Uterus (tissue), 4 donors: Measurements from ENCODE around the gene COASY. TPM values are rescaled to one million over a fixed set of nuclear protein-coding genes. Genes with fewer than 3 reads are reported as not detected.
"Not testable (repeated sequence)": the region's sequence is repeated elsewhere in the genome, so short reads cannot be mapped to it uniquely, and the experiment has no call there.

ENCODE experiments used
- DNase-seq, 2 donors: peaks; one replicate each; pipeline ENCODE4 v3.0.0-alpha.2; 2019 to 2020
- H3K27ac ChIP-seq, 2 donors: fragments of 200-600 bp; sonication (generic); 1 replicate in 1 of 2; 2 replicates in 1 of 2; pipeline ENCODE4 v1.5.1; 2016 to 2018
- H3K27me3 ChIP-seq, 2 donors: fragments of 200-600 bp; sonication (generic); one replicate each; pipeline ENCODE4 v1.5.1; 2018 to 2019; ENCODE audit warnings: control low read depth in 1 of 2
- H3K36me3 ChIP-seq, 2 donors: fragments of 200-600 bp; sonication (generic); one replicate each; pipeline ENCODE4 v1.5.1; 2019; ENCODE audit warnings: control low read depth in 1 of 2
- H3K4me1 ChIP-seq, 2 donors: fragments of 200-600 bp; sonication (generic); one replicate each; pipeline ENCODE4 v1.5.1; 2018 to 2019; ENCODE audit warnings: control low read depth in 1 of 2
- H3K4me3 ChIP-seq, 2 donors: fragments of 200-600 bp; sonication (generic); 1 replicate in 1 of 2; 2 replicates in 1 of 2; pipeline ENCODE4 v1.5.1; 2018 to 2019; ENCODE audit warnings: mild to moderate bottlenecking in 1 of 2
- H3K9me3 ChIP-seq, 2 donors: fragments of 200-600 bp; sonication (generic); one replicate each; pipeline ENCODE4 v1.5.1; 2019; ENCODE audit warnings: control low read depth in 1 of 2
- POLR2A ChIP-seq, 2 donors: fragments of 450-650 bp; IDR thresholded peaks; one replicate each; pipeline ENCODE4 v1.6.1; 2016; ENCODE audit warnings: antibody characterized with exemption in 2 of 2, mild to moderate bottlenecking in 1 of 2, moderate library complexity in 1 of 2
- intact Hi-C: fragments of 100-400 bp; cut with DNase I; formaldehyde crosslinking; loops from one replicate; pipeline ENCODE4 v1.15.1; 2023; ENCODE audit warnings: low total_unique reads
- total RNA-seq, 4 donors: library from RNA; depleted of rRNA in 3 of 4; stranded (reverse); fragments of >200 nt in 3 of 4; gene quantifications; one replicate each; pipeline versions ENCODE4 v1.1.0 to v1.2.4, GENCODE V29; 2014 to 2023
- TF ChIP-seq, protein P1 (sequence below), 4 experiments: fragments of 200-600 bp in 2 of 4; fragments of 450-650 bp in 2 of 4; sonication (generic) in 2 of 4; IDR thresholded peaks; one replicate each; pipeline ENCODE4 v1.5.1; 2016 to 2019; ENCODE audit warnings: antibody characterized with exemption in 4 of 4, mild to moderate bottlenecking in 2 of 4, moderate library complexity in 1 of 4
- donor health status: DM: yes; HTN: yes; CAD: no.

COASY gene
- total RNA-seq, 4 donors from 2014 or later = 2.6 to 42.6 (median 16.1) TPM

DNA sequence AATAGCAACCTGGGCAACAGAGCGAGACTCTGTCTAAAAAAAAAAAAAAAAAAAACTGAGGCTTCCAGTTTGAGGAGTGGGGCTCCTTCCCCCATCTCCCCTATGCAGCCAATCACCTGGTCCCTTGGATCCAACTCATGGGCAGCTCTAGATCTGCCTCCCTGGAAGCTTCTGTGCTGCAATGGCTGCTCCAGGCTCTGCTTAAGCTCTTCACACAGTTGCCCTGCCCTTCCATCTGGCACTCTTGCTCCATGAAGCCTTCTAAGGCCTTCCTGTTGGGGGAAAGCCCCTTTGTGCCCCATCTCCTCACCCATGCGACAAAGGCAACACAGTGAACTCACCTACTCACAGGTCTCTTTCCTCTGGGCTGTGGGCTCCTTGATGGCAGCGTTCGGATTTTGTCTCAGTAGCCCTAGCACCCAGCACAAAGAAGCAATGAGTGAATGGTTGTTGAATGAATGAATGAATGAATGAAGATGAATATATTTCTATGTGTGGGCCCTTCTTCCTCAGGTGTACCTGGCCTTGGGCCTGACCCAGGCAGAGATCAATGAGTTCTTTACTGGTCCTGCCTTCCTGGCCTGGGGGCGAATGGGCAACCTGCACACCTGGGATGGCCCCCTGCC is 24.0 kb upstream of the COASY start:
- H3K36me3 ChIP-seq = no peaks in the 10 kb centered on the region
- no peak overlapping the region for H3K4me3 ChIP-seq
- no peaks in the 10 kb centered on the region for H3K27me3 ChIP-seq
- intact Hi-C loops = no loop called here
- peaks cover 0 to 7% of the 10 kb centered on the region in 2 donors for H3K4me1 ChIP-seq
- no peak overlapping the region for H3K27ac ChIP-seq
- no peak for TF ChIP-seq POLR2A (IDR thresholded peaks at IDR 0.05)
- TF ChIP-seq, protein P1, sequence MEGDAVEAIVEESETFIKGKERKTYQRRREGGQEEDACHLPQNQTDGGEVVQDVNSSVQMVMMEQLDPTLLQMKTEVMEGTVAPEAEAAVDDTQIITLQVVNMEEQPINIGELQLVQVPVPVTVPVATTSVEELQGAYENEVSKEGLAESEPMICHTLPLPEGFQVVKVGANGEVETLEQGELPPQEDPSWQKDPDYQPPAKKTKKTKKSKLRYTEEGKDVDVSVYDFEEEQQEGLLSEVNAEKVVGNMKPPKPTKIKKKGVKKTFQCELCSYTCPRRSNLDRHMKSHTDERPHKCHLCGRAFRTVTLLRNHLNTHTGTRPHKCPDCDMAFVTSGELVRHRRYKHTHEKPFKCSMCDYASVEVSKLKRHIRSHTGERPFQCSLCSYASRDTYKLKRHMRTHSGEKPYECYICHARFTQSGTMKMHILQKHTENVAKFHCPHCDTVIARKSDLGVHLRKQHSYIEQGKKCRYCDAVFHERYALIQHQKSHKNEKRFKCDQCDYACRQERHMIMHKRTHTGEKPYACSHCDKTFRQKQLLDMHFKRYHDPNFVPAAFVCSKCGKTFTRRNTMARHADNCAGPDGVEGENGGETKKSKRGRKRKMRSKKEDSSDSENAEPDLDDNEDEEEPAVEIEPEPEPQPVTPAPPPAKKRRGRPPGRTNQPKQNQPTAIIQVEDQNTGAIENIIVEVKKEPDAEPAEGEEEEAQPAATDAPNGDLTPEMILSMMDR (IDR thresholded peaks at IDR 0.05) = no peak
- no peak for DNase-seq
- H3K9me3 ChIP-seq = no peaks in the 10 kb centered on the region

DNA sequence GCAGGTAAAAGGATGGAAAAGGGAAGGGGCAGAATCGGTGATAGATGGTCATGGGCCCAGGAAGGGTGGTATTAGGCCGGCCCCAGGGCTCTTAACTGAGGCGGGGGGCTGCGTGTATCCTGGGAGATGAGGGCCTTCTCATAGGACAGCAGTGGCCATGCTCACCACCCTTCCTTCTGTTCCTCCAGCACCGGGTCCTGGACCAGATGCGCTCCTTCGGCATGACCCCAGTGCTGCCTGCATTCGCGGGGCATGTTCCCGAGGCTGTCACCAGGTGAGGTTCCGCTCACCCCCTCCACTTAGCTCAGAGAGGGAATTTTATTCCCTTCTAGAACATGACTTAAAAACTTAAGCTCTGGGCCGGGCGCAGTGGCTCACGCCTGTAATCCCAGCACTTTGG is 23.5 kb upstream of the COASY start:
- no peak for TF ChIP-seq POLR2A (IDR thresholded peaks at IDR 0.05)
- TF ChIP-seq, protein P1 (IDR thresholded peaks at IDR 0.05) = no peak
- intact Hi-C loops = no loop called here
- Histone ChIP-seq H3K9me3 (no peaks in the 10 kb centered on the region), H3K4me3 (no peak overlapping the region), H3K27ac (no peak overlapping the region), H3K36me3 (no peaks in the 10 kb centered on the region), H3K27me3 (no peaks in the 10 kb centered on the region), H3K4me1 (peaks cover 0 to 7% of the 10 kb centered on the region in 2 donors)
- no peak for DNase-seq

DNA sequence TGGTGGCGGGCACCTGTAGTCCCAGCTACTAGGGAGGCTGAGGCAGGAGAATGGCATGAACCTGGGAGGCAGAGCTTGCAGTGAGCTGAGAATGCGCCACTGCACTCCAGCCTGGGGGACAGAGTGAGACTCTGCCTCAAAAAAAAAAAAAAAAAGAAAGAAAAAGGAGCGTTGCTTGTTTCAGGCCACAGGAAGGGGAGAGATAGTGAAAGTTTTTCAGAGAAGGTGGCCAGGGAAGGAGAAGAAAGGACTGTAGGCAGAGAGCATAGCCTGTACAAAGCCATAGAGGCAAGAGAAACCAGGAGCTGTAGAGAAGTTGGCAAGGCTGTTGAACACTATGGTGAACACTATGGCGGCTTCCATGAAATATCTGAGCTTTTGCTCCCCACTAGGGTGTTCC is 21.4 kb upstream of the COASY start:
- H3K27ac ChIP-seq, DNase-seq, intact Hi-C loops, H3K36me3 ChIP-seq, H3K9me3 ChIP-seq, H3K27me3 ChIP-seq, H3K4me3 ChIP-seq, H3K4me1 ChIP-seq: not testable (repeated sequence)

DNA sequence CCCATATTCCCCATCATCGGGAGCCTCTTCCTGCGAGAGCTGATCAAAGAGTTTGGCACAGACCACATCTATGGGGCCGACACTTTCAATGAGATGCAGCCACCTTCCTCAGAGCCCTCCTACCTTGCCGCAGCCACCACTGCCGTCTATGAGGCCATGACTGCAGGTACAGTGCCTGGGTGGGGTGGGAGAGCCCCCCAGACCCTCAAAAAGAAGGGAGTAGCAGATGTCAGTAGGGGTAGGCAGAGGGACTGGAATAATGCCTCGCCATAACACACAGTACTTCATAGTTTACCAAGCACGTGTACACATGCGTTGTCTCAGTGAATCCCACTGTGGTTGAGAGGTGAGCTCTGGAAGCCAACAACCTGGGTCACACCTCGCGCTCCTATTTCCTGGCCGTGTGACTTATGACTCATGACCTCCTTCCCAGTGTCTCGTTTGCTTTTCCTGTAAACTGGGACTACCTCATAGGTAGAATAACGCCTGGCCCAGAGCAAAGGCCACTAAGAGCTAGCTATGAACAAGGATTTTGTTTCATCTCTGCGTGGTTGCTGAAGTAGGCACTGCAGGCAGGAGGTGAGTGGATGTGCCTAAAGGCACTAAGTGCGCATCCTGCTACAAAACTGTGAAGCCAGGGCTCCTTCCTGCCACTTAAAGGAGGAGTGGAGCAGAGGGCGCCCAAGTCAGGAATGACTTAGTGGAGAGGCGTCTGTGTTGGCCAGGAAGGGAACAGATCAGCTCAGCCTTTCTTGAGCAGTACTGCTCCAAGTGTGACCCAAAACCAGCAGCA is 20.7 kb upstream of the COASY start:
- TF ChIP-seq POLR2A (IDR thresholded peaks at IDR 0.05) = no peak
- TF ChIP-seq, protein P1 (IDR thresholded peaks at IDR 0.05) = no peak
- no peaks in the 10 kb centered on the region for H3K4me1 ChIP-seq
- no peaks in the 10 kb centered on the region for H3K27me3 ChIP-seq
- H3K9me3 ChIP-seq = no peaks in the 10 kb centered on the region
- H3K27ac ChIP-seq = no peak overlapping the region
- H3K36me3 ChIP-seq = no peaks in the 10 kb centered on the region
- DNase-seq = no peak
- no peak overlapping the region for H3K4me3 ChIP-seq
- intact Hi-C loops = no loop called here

DNA sequence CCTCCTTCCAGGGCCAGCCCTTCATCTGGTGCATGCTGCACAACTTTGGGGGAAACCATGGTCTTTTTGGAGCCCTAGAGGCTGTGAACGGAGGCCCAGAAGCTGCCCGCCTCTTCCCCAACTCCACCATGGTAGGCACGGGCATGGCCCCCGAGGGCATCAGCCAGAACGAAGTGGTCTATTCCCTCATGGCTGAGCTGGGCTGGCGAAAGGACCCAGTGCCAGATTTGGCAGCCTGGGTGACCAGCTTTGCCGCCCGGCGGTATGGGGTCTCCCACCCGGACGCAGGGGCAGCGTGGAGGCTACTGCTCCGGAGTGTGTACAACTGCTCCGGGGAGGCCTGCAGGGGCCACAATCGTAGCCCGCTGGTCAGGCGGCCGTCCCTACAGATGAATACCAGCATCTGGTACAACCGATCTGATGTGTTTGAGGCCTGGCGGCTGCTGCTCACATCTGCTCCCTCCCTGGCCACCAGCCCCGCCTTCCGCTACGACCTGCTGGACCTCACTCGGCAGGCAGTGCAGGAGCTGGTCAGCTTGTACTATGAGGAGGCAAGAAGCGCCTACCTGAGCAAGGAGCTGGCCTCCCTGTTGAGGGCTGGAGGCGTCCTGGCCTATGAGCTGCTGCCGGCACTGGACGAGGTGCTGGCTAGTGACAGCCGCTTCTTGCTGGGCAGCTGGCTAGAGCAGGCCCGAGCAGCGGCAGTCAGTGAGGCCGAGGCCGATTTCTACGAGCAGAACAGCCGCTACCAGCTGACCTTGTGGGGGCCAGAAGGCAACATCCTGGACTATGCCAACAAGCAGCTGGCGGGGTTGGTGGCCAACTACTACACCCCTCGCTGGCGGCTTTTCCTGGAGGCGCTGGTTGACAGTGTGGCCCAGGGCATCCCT is 18.5 kb upstream of the COASY start:
- H3K27ac ChIP-seq = no peak overlapping the region
- H3K4me1 ChIP-seq = no peaks in the 10 kb centered on the region
- intact Hi-C loops = no loop called here
- H3K4me3 ChIP-seq = no peak overlapping the region
- no peaks in the 10 kb centered on the region for H3K9me3 ChIP-seq
- no peaks in the 10 kb centered on the region for H3K27me3 ChIP-seq
- H3K36me3 ChIP-seq = no peaks in the 10 kb centered on the region
- no peak for TF ChIP-seq POLR2A (IDR thresholded peaks at IDR 0.05)
- TF ChIP-seq, protein P1 (IDR thresholded peaks at IDR 0.05) = no peak
- no peak for DNase-seq
